Cardiac muscle cell (in vitro differentiated cells and primary cell): ENCODE data around the gene ATF1. TPM values are rescaled to one million over a fixed set of nuclear protein-coding genes. Genes with fewer than 3 reads are reported as not detected.

ENCODE experiments used
- DNase-seq, 2 donors: peaks; one replicate each; pipeline versions ENCODE4 v3.0.0 to v3.0.0-alpha.2; 2010 to 2017; ENCODE audit warnings: low read depth in 1 of 2, low spot score in 1 of 2
- H3K27ac ChIP-seq: fragments of 200-600 bp; sonication (generic); 2 replicates; pipeline ENCODE4 v1.5.1; 2016
- H3K27me3 ChIP-seq: fragments of 200-600 bp; sonication (generic); 2 replicates; pipeline ENCODE4 v1.6.0; 2016; ENCODE audit warnings: control low read depth
- H3K36me3 ChIP-seq: fragments of 200-600 bp; sonication (generic); 2 replicates; pipeline ENCODE4 v1.5.1; 2016; ENCODE audit warnings: control low read depth
- H3K4me1 ChIP-seq: fragments of 200-600 bp; sonication (generic); 2 replicates; pipeline ENCODE4 v1.8.1; 2017; ENCODE audit warnings: low read depth, mild to moderate bottlenecking, mixed run types
- H3K4me3 ChIP-seq: fragments of 200-600 bp; sonication (generic); 2 replicates; pipeline ENCODE4 v1.5.1; 2016; ENCODE audit warnings: mild to moderate bottlenecking
- H3K9me3 ChIP-seq: fragments of 200-600 bp; sonication (generic); 2 replicates; pipeline ENCODE4 v1.5.1; 2017; ENCODE audit warnings: low read depth, mild to moderate bottlenecking, control low read depth
- polyA plus RNA-seq: library from polyadenylated mRNA; unstranded; fragments of >200 nt; fragmentation: Nextera tagmentation; extraction: Ambion mirVana; gene quantifications from 2 replicates; pipeline ENCODE4 v1.2.1, GENCODE V29; 2016
- total RNA-seq: library from RNA; depleted of rRNA; stranded (reverse); fragments of >200 nt; gene quantifications from 2 replicates; pipeline ENCODE4 v1.2.3, GENCODE V29; 2016
- TF ChIP-seq, protein P1 (sequence below): IDR thresholded peaks from 2 replicates; pipeline ENCODE4 v1.5.1; 2012; ENCODE audit warnings: low read depth, mild to moderate bottlenecking, low read length

Gene ATF1
- total and polyA plus RNA-seq, 2 experiments from 2014 or later = 14.4 to 26.4 TPM

GRCh38 chr12:50787618-50788017 lies 23.7 kb downstream of the ATF1 start:
- Histone ChIP-seq H3K36me3 (no peaks in the 10 kb centered on the region), H3K27ac (no peak overlapping the region), H3K27me3 (no peaks in the 10 kb centered on the region), H3K9me3 (no peaks in the 10 kb centered on the region), H3K4me3 (no peak overlapping the region), H3K4me1 (no peaks in the 10 kb centered on the region)
- TF ChIP-seq, protein P1, sequence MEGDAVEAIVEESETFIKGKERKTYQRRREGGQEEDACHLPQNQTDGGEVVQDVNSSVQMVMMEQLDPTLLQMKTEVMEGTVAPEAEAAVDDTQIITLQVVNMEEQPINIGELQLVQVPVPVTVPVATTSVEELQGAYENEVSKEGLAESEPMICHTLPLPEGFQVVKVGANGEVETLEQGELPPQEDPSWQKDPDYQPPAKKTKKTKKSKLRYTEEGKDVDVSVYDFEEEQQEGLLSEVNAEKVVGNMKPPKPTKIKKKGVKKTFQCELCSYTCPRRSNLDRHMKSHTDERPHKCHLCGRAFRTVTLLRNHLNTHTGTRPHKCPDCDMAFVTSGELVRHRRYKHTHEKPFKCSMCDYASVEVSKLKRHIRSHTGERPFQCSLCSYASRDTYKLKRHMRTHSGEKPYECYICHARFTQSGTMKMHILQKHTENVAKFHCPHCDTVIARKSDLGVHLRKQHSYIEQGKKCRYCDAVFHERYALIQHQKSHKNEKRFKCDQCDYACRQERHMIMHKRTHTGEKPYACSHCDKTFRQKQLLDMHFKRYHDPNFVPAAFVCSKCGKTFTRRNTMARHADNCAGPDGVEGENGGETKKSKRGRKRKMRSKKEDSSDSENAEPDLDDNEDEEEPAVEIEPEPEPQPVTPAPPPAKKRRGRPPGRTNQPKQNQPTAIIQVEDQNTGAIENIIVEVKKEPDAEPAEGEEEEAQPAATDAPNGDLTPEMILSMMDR = no peak
- DNase-seq = no peak

DNA sequence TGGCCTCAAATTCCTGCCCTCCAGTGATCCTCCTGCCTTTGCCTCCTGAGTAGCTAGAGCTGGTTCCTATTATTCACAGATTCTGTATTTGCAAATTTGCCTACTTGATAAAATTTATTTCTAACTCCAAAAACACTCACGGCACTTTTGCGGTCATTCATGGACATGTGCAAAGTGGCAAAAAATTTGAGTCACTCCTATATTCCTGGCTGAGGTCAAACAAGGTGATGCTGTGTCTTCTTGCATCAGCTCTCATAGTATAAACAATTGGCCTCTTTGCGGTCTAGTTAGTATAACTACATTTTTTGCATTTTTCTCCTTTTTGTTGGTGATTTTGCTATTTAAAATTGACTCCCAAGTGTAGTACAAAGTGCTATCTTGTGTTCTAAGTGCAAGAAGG lies 24.7 kb downstream of the ATF1 start:
- H3K36me3 ChIP-seq = no peaks in the 10 kb centered on the region
- H3K27me3 ChIP-seq = no peaks in the 10 kb centered on the region
- peak in 1 of 2 donors; percentile 48 for DNase-seq
- TF ChIP-seq, protein P1 = no peak
- H3K4me1 ChIP-seq = no peaks in the 10 kb centered on the region
- no peak overlapping the region for H3K27ac ChIP-seq
- H3K9me3 ChIP-seq = no peaks in the 10 kb centered on the region
- H3K4me3 ChIP-seq = no peak overlapping the region

DNA sequence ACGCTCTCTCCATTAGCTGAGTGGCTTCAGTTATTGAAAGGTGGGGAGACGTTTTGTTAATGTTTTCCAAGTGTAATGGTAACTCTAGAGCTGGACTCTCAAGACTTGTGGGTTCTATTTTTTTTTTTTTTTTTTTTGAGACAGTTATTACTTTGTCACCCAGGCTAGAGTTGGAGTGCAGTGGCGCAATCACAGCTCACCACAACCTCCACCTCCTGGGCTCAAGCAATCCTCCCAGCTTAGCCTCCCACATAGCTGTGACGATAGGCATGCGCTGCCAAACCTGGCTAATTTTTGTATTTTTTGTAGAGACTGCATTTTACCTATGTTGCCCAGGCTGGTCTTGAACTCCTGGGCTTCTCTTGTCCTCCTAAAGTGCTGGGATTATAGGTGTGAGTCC lies 26.2 kb downstream of the ATF1 start:
- TF ChIP-seq, protein P1 = no peak
- no peak overlapping the region for H3K4me3 ChIP-seq
- no peaks in the 10 kb centered on the region for H3K27me3 ChIP-seq
- H3K9me3 ChIP-seq = no peaks in the 10 kb centered on the region
- H3K27ac ChIP-seq = no peak overlapping the region
- H3K36me3 ChIP-seq = no peaks in the 10 kb centered on the region
- no peaks in the 10 kb centered on the region for H3K4me1 ChIP-seq
- DNase-seq = peak in 1 of 2 donors; percentile 35

DNA sequence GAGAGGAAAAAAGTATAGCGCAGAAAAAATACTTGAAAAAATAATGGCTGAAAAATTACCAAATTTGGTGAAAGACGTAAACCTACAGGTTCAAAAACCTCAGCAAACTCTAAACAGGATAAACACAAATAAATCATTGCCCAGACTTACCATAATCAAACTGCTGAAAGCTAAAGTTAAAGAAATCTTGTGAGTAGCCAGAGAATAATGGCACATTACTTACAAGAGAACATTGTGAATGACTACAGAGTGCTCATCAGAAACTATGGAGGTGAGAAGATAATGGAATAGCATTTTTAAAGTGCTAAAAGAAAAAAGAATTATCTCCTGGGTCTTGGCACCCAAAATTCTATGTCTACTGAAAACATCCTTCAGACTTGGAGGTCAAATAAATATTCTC lies 36.0 kb downstream of the ATF1 start:
- no peaks in the 10 kb centered on the region for H3K4me1 ChIP-seq
- peaks cover 21% of the 10 kb centered on the region for H3K36me3 ChIP-seq
- no peaks in the 10 kb centered on the region for H3K27me3 ChIP-seq
- H3K9me3 ChIP-seq = no peaks in the 10 kb centered on the region
- H3K4me3 ChIP-seq = no peak overlapping the region
- no peak overlapping the region for H3K27ac ChIP-seq
- TF ChIP-seq, protein P1 = no peak
- peak in 1 of 2 donors; percentile 12 for DNase-seq

DNA sequence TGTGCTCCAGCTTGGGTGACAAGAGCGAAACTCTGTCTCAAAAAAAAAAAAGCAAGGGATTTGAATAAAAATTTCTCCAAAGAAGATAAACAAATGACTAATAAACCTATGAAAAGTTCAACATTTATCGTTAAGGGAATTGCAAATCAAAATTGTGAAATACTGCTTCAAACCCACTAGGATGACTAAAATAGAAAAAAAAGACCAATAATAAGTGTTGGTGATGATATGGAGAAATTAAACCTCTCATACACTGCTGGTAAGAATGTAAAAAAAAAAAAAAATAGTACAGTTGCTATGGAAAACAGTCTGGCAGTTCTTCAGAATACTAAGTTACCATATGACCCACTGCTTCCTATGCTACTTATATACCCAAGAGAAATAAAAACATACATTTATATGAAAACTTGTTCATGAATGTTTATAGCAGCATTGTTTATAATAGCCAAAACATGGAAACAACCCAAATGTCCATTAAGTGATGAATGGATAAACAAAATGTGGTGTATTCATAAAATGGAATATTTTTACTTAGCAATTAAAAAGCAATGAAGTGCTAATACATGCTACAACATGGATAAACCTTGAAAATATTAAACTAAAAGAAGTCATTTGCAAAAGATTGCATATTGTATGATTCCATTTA lies 39.5 kb downstream of the ATF1 start:
- Histone ChIP-seq H3K9me3 (no peaks in the 10 kb centered on the region), H3K4me3 (no peak overlapping the region), H3K27me3 (no peaks in the 10 kb centered on the region), H3K36me3 (peaks cover 16% of the 10 kb centered on the region), H3K27ac (no peak overlapping the region), H3K4me1 (no peaks in the 10 kb centered on the region)
- no peak for DNase-seq
- TF ChIP-seq, protein P1 = no peak
